Measurements from ENCODE around the gene DTX1.

DTX1 gene

GRCh38 chr12:113129664-113130456 is 73.3 kb downstream of the DTX1 start:
- H3K4me3 ChIP-seq (ENCODE audit: low read depth, low read length), result no peak overlapping the region
- TF ChIP-seq CTCF (IDR thresholded peaks at IDR 0.05; ENCODE audit: low read depth, low read length), result no peak

- H3K4me3 ChIP-seq (ENCODE audit: low read depth, low read length), result no peak overlapping the region
- no peak for TF ChIP-seq CTCF (IDR thresholded peaks at IDR 0.05; ENCODE audit: low read depth, low read length)
Observed at GRCh38 chr12:113130457-113131135, 74.1 kb downstream of the DTX1 start.

- no peak for TF ChIP-seq CTCF (IDR thresholded peaks at IDR 0.05; ENCODE audit: low read depth, low read length)
- H3K4me3 ChIP-seq (ENCODE audit: low read depth, low read length), result no peak overlapping the region
Observed at GRCh38 chr12:113131556-113131955, 75.0 kb downstream of the DTX1 start.

- no peak for TF ChIP-seq CTCF (IDR thresholded peaks at IDR 0.05; ENCODE audit: low read depth, low read length)
- no peak overlapping the region for H3K4me3 ChIP-seq (ENCODE audit: low read depth, low read length)
Observed at GRCh38 chr12:113133036-113133435, 76.5 kb downstream of the DTX1 start.

GRCh38 chr12:113133666-113134065 is 77.1 kb downstream of the DTX1 start:
- no peak for TF ChIP-seq CTCF (IDR thresholded peaks at IDR 0.05; ENCODE audit: low read depth, low read length)
- H3K4me3 ChIP-seq (ENCODE audit: low read depth, low read length), result no peak overlapping the region

- TF ChIP-seq CTCF (IDR thresholded peaks at IDR 0.05; ENCODE audit: low read depth, low read length), result no peak
- no peak overlapping the region for H3K4me3 ChIP-seq (ENCODE audit: low read depth, low read length)
Observed at GRCh38 chr12:113134071-113134470, 77.5 kb downstream of the DTX1 start.

- H3K4me3 ChIP-seq (ENCODE audit: low read depth, low read length), result no peak overlapping the region
- no peak for TF ChIP-seq CTCF (IDR thresholded peaks at IDR 0.05; ENCODE audit: low read depth, low read length)
Observed at GRCh38 chr12:113134521-113134951, 78.0 kb downstream of the DTX1 start.

Measured in WI38 (cell line).